ENCODE data around the gene HPRT1.
"Not testable (repeated sequence)": the region's sequence is repeated elsewhere in the genome, so short reads cannot be mapped to it uniquely, and the experiment has no call there.

The HPRT1 gene

GRCh38 chrX:134460005-134460861 lies at the start of gene HPRT1:
Gene HPRT1 (plus strand): TSS chrX:134460165. CDS start chrX:134460312, 147 bp downstream.
- H3K27ac ChIP-seq: peak within 1 kb of the TSS in 19 of 21 experiments; percentile 20 to 88 (median 78)
- peak within 1 kb of the TSS; percentile 51 to 83 (median 61) for H3K4me3 ChIP-seq

- H3K27ac ChIP-seq: no peak overlapping the region
- no peak overlapping the region for H3K4me3 ChIP-seq
Observed at GRCh38 chrX:134416087-134416486, 43.9 kb upstream of the HPRT1 start.

DNA sequence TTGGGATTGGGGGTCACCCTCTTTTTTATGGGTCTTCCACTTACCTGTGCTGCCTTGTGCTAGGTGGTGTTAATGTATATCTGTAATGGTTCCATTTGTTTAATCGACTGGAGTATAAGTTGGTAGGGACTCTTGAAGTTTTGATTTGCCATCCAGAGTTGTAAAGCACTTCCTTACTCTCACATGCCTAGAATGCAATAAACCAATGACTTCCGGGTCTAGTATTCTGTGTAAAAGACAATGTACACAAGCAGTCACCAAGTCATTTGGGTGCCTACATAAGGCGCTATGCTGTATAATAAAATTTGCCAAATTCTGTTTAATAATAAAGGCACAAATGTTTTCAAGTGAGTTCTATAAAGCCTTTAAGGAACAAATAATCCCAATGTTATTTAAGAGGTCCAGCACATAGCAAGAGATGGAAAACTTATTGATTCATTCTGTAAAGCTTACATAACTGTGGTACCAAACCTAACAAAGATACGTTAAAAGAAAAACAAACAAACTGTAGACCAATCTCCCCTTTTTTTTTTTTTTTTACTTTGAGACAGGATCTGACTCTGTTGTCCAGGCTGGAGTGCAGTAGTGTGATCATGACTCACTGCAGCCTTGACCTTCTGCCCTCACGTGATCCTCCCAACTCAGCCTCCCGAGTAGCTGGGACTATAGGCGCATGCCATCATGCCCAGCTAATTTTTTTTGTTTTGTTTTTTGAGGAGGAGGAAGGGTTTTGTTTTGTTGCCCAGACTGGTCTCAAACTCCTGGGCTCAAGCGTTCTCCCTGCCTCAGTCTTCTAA lies 41.5 kb upstream of the HPRT1 start:
- Histone ChIP-seq H3K27ac (no peak overlapping the region), H3K4me3 (no peak overlapping the region)

GRCh38 chrX:134419784-134420183 lies 40.2 kb upstream of the HPRT1 start:
- Histone ChIP-seq H3K27ac (no peak overlapping the region), H3K4me3 (no peak overlapping the region)

DNA sequence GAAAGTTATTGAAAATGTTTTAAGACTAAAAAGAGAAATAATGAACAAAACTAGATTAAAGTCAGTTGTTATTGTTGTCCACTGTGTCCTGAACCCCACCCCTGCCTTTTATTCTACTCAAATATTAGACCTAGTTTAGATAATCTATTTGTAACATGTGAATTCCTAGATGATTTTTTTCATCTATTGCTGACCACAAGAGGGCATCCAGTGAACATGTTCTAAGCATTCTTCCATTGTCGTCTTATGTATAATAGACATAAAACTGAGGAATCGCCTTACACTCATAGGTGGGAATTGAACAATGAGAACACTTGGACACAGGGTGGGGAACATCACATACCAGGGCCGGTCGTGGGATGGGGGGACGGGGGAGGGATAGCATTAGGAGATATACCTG lies 36.4 kb upstream of the HPRT1 start:
- no peak overlapping the region for H3K27ac ChIP-seq

DNA sequence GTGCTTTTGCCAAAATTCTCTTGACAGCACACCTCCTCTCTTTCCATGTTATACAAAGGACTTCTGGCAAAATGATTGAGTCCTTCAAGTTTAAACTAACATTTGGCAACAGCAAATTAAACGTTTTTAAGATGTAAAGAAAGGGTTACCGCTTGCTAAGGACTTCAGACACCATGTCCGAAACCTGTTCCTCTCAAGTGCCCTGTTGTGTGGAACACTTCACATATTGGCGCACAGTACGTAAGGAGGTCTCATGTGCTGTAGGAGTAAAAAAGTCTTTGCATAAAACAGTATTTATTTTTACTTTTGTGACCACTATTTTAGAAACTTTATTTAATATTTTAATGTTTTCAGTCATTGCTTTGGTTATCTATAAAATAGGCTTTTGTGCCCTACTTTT lies 33.7 kb upstream of the HPRT1 start:
- Histone ChIP-seq H3K4me3 (no peak overlapping the region), H3K27ac (no peak overlapping the region)

More for the DNA sequence above, 36.4 kb upstream of the HPRT1 start:
- no peak overlapping the region for H3K4me3 ChIP-seq

DNA sequence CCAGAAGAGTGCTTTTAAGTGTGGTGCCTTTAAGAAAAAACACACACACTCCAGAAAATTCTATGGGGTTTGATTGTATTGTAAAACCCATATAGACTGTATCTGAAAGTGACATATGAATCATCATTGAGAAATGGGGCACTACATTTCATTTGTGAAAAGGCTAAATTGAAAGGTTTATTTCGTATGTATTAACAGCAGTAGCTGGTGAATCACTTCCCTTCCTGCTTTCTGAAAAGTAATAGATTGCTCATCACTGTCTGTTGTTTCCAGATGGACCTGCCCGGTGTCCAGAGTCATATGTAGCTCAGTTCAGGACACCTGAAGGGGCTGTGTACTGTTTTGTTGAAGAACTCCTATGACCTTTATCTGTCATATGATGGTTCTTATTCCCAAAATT lies 28.1 kb upstream of the HPRT1 start:
- no peak overlapping the region for H3K27ac ChIP-seq

DNA sequence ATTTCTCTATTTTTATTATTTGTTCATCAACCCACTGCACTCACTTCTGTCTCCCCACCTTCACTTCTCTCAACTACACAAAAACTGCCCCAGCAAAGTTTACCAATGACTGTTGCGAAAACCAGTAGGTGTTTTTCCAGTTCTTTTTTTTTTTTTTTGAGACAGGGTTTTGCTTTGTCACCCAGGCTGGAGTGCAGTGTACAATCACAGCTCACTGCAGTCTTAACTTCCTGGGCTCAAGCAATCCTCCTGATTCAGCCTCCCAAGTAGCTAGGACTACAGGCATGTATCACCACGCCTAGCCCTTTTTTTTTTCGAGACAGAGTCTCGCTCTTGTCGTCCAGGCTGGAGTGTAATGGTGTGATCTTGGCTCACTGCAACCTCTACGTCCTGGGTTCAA lies 24.1 kb upstream of the HPRT1 start:
- Histone ChIP-seq H3K27ac (no peak overlapping the region), H3K4me3 (no peak overlapping the region)

More for the DNA sequence above, 28.1 kb upstream of the HPRT1 start:
- no peak overlapping the region for H3K4me3 ChIP-seq

- no peak overlapping the region for H3K4me3 ChIP-seq
- H3K27ac ChIP-seq: no peak overlapping the region
Observed at GRCh38 chrX:134443020-134443419, 16.9 kb upstream of the HPRT1 start.

DNA sequence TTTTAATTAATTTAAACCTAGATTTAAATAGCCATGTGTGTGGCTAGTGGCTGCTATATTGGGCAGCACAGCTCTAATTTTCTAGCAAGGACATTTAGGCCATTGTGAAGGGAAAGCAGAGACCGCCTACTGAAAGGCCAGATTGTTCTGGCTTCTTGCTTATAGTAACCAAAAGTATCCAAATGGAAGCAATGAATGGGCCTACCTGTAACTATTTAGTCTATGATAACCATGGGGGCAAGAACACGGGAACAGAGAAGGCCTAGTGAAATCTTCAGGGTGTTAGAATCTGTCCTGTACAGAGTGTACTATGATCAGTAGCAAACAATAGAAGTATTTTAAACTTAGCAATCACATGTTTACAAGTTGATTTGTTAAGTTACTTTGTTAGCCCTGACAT lies 16.5 kb upstream of the HPRT1 start:
- H3K4me3 ChIP-seq: no peak overlapping the region
- no peak overlapping the region for H3K27ac ChIP-seq

- Histone ChIP-seq H3K27ac (no peak overlapping the region), H3K4me3 (no peak overlapping the region)
Observed at GRCh38 chrX:134444681-134445080, 15.3 kb upstream of the HPRT1 start.

DNA sequence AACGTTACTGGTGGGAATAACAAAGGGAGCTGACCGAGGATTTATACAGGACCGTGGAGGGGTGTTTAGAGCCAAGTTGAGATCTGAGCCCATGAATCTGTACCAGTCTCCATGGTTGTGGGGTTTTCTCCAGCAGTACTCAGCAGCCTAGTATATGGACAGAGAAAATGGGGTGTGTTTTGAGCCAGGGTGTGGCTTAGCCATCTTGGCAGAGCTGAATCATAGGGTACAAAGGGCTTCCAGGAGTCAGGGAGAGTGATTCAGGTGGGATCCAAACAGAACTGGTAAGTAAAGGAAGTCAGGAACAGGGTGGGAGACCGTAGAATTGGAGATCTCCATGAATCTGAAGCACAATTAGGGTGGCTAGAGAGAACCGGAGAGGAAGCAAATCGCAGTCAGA lies 7.4 kb upstream of the HPRT1 start:
- Histone ChIP-seq H3K4me3 (no peak overlapping the region), H3K27ac (no peak overlapping the region)

DNA sequence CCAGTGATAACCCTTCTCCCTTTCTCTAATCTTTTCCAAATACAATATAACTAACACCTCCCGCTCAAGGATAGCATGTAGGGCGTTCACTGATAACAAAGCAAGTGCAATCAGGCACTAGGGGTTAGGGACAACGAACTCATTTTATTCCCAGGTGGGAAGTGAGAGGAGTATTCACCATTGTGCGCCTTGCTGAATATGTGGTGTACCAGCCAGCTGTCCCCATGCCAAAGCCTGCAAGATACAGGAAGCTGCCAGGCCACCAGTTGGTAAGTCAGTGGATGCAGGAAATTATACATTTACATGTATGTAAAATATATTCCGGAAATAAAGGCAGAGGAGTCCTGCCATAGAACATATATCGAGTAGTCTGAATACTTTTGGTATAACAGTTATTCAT lies 6.3 kb upstream of the HPRT1 start:
- Histone ChIP-seq H3K4me3 (no peak overlapping the region), H3K27ac (no peak overlapping the region)

DNA sequence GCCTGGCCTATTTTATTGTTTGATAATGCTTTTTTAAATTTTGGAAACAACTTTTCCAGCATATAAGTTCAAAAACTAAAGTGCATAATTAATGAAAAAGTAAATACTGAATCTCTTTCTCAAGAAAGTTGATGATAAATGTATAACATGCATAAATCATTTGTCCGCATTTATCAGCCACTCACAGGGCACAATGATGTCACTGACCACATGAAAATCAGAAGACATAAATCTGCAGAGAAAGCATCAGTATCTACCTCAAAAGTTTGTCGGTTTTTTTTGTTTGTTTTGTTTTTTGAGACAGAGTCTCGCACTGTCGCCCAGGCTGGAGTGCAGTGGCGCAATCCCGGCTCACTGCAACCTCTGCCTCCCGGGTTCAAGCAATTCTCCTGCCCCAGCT lies 5.5 kb upstream of the HPRT1 start:
- no peak overlapping the region for H3K4me3 ChIP-seq
- H3K27ac ChIP-seq: no peak overlapping the region

- Histone ChIP-seq H3K4me3 (no peak overlapping the region), H3K27ac (no peak overlapping the region)
Observed at GRCh38 chrX:134457708-134458107, 2.3 kb upstream of the HPRT1 start.

DNA sequence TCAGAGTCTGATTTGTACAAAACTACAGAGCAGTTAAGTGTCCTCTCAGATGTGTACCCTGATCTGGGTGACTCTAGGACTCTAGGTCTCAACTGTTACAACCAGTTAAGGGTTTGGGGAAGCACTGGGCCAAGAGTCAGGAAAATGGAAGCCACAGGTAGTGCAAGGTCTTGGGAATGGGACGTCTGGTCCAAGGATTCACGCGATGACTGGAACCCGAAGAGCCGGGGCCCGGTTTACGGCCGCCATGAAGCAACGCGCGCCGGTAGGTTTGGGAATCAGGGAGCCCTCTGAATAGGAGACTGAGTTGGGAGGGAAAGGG lies 321 bp upstream of the HPRT1 start:
- peak overlapping the region in 11 of 21 experiments; percentile 62 to 88 (median 78) for H3K27ac ChIP-seq
- H3K4me3 ChIP-seq: peak overlapping the region; percentile 51 to 83 (median 61)

- H3K27ac ChIP-seq: peak overlapping the region in 6 of 21 experiments; percentile 49 to 88 (median 81)
Observed at GRCh38 chrX:134460862-134461220, 876 bp downstream of the HPRT1 start.

DNA sequence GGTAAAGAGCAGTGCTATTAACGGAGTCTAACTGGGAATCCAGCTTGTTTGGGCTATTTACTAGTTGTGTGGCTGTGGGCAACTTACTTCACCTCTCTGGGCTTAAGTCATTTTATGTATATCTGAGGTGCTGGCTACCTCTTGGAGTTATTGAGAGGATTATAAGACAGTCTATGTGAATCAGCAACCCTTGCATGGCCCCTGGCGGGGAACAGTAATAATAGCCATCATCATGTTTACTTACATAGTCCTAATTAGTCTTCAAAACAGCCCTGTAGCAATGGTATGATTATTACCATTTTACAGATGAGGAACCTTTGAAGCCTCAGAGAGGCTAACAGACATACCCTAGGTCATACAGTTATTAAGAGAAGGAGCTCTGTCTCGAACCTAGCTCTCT lies 1.5 kb downstream of the HPRT1 start:
- no peak overlapping the region for H3K27ac ChIP-seq
- no peak overlapping the region for H3K4me3 ChIP-seq

More at GRCh38 chrX:134460862-134461220, 876 bp downstream of the HPRT1 start:
- H3K4me3 ChIP-seq: peak overlapping the region; percentile 51 to 83 (median 61)

GRCh38 chrX:134462927-134463326 lies 3.0 kb downstream of the HPRT1 start:
- H3K4me3 ChIP-seq: no peak overlapping the region
- H3K27ac ChIP-seq: no peak overlapping the region

DNA sequence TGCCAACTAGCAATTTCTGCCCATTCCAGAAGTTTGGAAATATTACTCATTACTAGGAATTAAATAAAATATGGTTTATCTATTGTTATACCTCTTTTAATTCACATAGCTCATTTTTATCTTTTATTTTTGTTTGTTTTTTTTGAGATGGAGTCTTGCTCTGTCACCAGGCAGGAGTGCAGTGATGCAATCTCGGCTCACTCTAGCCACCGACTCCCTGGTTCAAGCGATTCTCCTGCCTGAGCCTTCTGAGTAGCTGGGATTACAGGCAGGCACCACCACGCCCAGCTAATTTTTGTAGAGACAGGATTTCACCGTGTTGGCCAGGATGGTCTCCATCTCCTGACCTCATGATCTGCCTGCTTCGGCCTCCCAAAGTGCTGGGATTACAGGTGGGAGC lies 4.5 kb downstream of the HPRT1 start:
- not testable (repeated sequence) for H3K27ac ChIP-seq, H3K4me3 ChIP-seq

GRCh38 chrX:134469486-134469885 lies 9.5 kb downstream of the HPRT1 start:
- Histone ChIP-seq H3K4me3 (no peak overlapping the region), H3K27ac (no peak overlapping the region)
